Stimulated activated CD4-positive, alpha-beta T cell treated with anti-CD3 and anti-CD28 coated beads, Interleukin-12 subunit alpha, Interleukin-12 subunit beta, amount 100 ng/mL, for 4 hours (primary cell): ENCODE measurements around the gene GMPR.

Experiments used
- DNase-seq: peaks from one replicate; pipeline ENCODE4 v3.0.0-alpha.2; 2020

Gene GMPR

DNA sequence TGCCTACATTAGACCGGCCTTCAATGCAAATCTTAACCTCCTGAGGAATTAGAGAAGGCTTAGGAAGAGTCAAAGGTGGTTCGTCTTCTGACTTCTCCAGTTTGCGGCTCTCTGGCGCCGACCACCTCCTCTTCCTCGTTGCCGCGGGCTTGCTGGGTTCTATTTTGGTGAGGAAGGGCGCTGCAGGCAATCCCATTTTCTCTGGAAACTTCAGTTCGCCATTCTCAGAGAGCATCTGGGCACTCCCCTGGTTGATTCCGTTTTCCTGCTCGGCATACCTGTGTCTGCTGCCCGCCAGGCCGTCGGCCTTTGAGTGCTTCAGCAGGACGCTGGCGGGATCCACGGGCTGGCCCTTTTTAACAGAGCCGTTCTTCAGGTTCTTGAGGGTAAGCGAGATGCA, 67.9 kb downstream of the GMPR start:
- no peak for DNase-seq

DNA sequence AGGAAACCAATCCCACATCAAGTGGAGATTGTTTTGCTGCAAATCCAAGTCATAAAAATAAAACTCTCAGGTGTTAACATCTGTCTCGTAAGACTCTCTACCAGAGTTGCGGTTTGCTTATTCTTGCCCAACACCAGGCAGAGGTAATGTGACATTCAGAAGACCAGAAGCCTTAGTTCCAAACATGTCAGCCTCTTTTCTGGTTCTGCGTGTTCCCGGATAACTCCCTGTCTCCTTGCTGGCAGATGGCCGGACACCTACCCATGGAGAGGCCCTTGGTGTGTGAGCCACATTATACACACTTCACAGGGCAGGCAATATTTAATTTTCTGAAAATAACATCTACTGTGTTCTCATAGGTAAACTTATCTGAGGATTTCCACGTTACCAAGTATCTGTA, 73.4 kb downstream of the GMPR start:
- DNase-seq, result no peak

- DNase-seq, result no peak
These were observed 75.3 kb downstream of the GMPR start for GRCh38 chr6:16313732-16314131.

DNA sequence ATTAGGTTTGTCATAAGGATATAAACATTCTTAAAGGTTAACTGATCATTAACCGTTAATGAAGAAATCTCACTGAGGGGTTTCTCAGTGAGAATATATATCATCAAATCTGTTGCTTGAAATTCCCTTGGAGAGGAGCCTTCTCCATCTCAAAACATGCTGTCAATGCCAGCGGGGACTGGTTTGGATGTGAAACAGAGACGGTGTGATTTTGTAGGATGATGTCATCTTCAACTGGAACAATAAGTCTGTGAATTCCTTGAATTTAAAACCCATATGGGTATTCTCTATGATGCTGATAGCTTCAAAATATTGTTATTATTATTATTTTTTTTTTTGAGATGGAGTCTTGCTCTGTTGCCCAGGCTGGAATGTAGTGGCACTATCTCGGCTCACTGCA, 75.9 kb downstream of the GMPR start:
- DNase-seq, result no peak

DNA sequence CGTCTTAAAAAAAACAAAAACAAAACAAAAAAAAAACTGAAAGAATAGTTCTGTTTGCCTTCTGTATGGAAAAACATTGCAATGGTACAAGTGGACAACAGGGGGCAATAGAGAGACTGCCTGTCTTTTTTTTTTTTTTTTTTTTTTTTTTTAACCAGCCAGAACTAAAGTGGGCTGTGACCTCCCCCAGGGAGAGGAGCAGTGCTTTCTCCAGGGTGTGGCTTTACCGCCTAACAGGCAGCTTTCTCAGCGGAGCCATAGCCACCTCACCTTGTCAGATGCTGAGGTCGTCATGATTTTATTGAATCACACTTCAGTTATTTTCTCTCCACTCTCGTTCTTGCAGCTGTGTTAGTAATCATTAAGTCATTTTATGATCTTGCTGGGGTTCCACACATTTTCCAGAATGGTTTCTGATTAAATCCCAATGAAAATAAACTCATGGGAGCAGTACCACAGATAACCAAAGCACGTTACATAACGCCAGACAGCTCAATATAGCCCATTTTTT, 78.4 kb downstream of the GMPR start:
- DNase-seq, result no peak

DNA sequence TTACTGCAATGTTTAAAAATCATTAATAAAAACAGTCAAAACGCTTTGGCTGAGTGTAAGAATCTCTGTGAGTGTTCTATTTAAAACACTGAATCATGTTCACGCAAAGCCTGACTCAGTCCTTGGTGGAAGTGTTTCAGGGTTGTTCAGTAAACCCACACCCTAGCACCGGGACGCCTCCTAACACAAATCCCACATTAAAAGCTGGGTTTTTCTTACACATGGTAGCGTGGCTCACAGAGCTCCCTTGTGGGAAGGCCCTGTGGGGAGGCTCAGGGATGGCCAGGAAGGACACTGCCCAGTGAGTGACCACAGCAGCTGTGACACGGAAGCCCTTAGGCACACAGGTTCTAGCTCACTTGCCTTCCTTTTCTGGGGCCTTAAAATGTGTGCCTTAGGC, 80.2 kb downstream of the GMPR start:
- DNase-seq, result peak; percentile 29

- no peak for DNase-seq
These were observed 80.8 kb downstream of the GMPR start for GRCh38 chr6:16318953-16319720.

DNA sequence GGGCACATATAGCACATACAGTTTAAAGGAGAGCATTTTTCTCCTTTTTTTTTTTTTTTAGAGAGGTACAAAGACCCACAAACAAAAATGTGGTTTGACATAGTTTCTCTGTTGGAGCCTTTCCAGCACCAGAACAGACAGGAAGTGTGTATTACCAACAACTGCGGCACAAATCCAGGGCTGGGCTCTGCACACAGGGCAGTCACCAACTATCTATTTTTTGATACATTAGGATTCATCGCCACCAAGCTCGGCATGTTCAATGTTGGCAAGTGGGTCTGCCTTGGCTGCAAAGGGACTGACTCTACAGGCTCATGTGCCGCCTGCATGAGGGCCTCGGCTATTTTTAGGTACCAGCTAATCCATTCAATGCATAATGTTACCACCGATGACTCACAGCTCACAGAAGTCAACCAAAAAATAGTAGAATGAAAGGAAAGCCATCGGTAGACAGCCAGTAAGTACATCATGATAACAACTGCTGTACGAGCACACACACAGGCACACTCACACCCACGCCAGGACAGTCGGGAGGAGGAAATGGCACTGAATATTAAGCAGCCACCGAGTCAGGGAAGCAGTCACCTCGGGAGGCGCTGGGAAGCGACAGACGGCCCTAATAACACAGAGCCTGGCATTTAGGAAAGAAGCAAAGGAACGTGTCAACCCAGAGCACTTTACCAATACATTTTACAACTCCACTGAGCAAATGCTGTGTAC, 81.6 kb downstream of the GMPR start:
- DNase-seq, result peak; percentile 47

- DNase-seq, result no peak
These were observed 82.3 kb downstream of the GMPR start for GRCh38 chr6:16320533-16321340.

- no peak for DNase-seq
These were observed 82.9 kb downstream of the GMPR start for GRCh38 chr6:16321341-16321710.

- DNase-seq, result no peak
These were observed 83.4 kb downstream of the GMPR start for GRCh38 chr6:16321826-16322225.

DNA sequence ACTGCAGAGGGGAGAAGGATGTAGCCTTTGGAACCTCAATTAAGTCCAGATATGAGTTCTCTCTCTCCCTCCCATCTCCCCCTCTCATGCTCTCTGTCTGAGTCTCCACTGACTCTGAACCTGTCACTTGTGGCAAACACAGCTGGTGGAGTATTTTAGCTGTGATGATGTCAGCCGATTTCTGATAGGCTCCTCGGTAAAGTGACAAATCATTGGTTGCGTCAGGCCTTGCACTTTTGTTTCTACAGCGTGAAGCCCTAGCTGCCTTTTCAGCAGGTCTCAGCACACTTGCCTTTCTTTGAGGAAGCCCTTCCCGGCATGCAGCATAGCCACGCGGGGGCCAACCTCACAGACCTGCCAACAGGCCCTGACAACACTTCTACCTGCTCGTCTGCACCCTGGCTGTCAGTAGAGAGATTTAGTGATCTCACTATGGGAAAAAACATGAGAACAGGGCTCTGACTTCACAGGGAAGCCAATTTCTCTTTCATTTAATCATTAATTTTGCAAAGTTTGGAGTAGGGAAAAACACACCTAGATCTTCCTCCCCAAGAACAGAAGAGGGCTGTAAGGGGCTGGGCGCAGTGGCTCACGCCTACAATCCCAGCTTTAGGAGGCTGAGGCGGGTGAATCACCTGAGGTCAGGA, 84.4 kb downstream of the GMPR start:
- DNase-seq, result peak; percentile 50

GRCh38 chr6:16324184-16324583, 85.8 kb downstream of the GMPR start:
- no peak for DNase-seq

GRCh38 chr6:16324606-16325225, 86.3 kb downstream of the GMPR start:
- no peak for DNase-seq

- no peak for DNase-seq
These were observed 88.1 kb downstream of the GMPR start for GRCh38 chr6:16326531-16326930.

GRCh38 chr6:16326971-16327776, 88.8 kb downstream of the GMPR start:
- DNase-seq, result no peak

GRCh38 chr6:16327777-16328325, 89.5 kb downstream of the GMPR start:
- DNase-seq, result no peak

DNA sequence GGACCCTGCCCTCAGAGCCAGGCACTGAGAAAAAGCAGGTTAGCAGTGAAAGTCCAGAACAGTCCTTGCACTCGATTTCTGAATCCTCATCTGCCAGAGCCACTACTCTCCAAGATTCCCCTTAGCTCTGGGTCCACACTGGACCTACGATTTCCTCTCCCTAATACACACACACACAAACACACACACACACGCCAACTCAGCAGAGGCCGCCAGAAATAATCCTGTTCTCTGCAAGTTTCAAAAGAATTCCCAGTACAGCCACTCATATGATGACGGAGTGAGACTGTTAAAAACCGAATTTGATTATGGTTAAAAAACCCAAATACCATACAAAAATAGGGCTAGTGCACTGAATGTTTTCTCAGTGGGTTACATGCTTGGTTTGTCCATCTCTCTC, 90.8 kb downstream of the GMPR start:
- no peak for DNase-seq

- peak; percentile 62 for DNase-seq
These were observed 93.2 kb downstream of the GMPR start for GRCh38 chr6:16331384-16332174.

DNA sequence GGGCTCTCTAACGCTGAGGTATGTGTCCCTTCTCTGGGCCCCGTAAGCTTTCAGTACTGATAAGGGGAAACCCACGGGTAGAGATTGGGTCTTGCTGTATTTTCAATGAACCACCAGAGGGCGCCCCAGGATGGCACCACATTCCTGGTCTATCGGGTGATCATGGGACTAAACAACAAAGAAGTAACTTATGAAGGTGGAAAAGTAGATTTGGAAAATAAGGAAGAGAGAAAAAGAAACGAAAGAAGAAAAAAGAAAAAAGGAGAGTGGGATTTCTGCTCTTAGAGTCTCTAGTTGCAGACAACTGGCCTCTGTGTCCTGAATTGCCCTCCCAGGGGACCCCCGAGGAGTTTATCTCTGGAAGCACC, 93.8 kb downstream of the GMPR start:
- peak; percentile 76 for DNase-seq

DNA sequence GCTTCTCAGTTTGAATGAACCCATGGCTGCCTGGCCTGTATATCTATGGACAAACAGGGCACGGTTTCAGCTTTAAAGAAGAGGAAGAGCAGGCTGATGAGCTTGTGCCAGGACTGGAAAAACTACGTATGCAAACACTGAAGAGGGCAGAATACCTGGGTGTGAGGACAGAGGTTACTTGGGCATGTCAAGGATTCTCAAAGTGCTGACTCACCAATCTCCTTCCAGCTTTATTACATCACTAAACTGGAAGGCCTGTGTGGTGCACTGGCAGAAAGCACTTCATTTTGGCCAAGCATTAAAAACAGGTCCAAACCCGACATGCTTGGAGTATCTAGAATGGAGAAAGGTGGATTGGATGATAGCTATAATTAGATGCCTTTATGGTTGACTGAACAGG, 95.2 kb downstream of the GMPR start:
- no peak for DNase-seq
